Sigmoid colon (tissue), 7 donors: Measurements from ENCODE around the gene CNBP. TPM values are rescaled to one million over a fixed set of nuclear protein-coding genes. Genes with fewer than 3 reads are reported as not detected.
"Not testable (repeated sequence)": the region's sequence is repeated elsewhere in the genome, so short reads cannot be mapped to it uniquely, and the experiment has no call there.

Source experiments
- DNase-seq: peaks from one replicate; pipeline ENCODE4 v3.0.0-alpha.2; 2019
- H3K27ac ChIP-seq, 4 donors: fragments of 200-600 bp; sonication (generic); one replicate each; pipeline ENCODE4 v1.5.1; 2016 to 2019; ENCODE audit warnings: mild to moderate bottlenecking in 1 of 4
- H3K27me3 ChIP-seq, 3 donors: fragments of 200-600 bp; sonication (generic); one replicate each; pipeline ENCODE4 v1.5.1; 2019; ENCODE audit warnings: mild to moderate bottlenecking in 1 of 3
- H3K36me3 ChIP-seq, 4 donors: fragments of 200-600 bp; sonication (generic); one replicate each; pipeline ENCODE4 v1.5.1; 2016 to 2019
- H3K4me1 ChIP-seq, 4 donors: fragments of 200-600 bp; sonication (generic); one replicate each; pipeline ENCODE4 v1.5.1; 2017 to 2019
- H3K4me3 ChIP-seq, 4 donors: fragments of 200-600 bp; sonication (generic); one replicate each; pipeline ENCODE4 v1.5.1; 2017 to 2019; ENCODE audit warnings: mild to moderate bottlenecking in 2 of 4, moderate library complexity in 1 of 4
- H3K9me3 ChIP-seq, 4 donors: fragments of 200-600 bp in 3 of 4; sonication (generic) in 3 of 4; one replicate each; pipeline versions ENCODE4 v1.5.1 to v1.6.1; 2013 to 2019
- EP300 ChIP-seq, 4 donors: sonication (generic); formaldehyde crosslinking; IDR thresholded peaks; one replicate each; pipeline ENCODE4 v1.6.1; 2017; ENCODE audit warnings: antibody characterized with exemption in 4 of 4
- POLR2A ChIP-seq, 2 donors: fragments of 450-650 bp; IDR thresholded peaks; one replicate each; pipeline ENCODE4 v1.6.1; 2016; ENCODE audit warnings: antibody characterized with exemption in 2 of 2, mild to moderate bottlenecking in 2 of 2, moderate library complexity in 2 of 2
- POLR2AphosphoS5 ChIP-seq, 4 donors: sonication (generic); formaldehyde crosslinking; IDR thresholded peaks; one replicate each; pipeline ENCODE4 v1.6.1; 2017; ENCODE audit warnings: antibody characterized with exemption in 4 of 4
- WGBS, 2 donors: extraction: QIAGEN DNeasy Blood & Tissue Kit; methylation state at CpG; one replicate each; pipeline ENCODE4 v1.1.7; 2013; 5-methylcytosine and 5-hydroxymethylcytosine counted together
- intact Hi-C: fragments of 100-400 bp; cut with DNase I; formaldehyde crosslinking; loops from one replicate; pipeline ENCODE4 v1.15.1; 2023
- polyA plus RNA-seq, 3 donors: library from polyadenylated mRNA; stranded (reverse); fragments of 200-250 nt; gene quantifications; one replicate each; pipeline ENCODE4 v1.2.3, GENCODE V29; 2013
- total RNA-seq, 4 donors: library from RNA; depleted of rRNA; stranded (reverse); fragments of >200 nt; gene quantifications; one replicate each; pipeline ENCODE4 v1.1.0, GENCODE V29; 2016
- TF ChIP-seq, protein P1 (sequence below), 4 experiments: fragments of 450-650 bp in 3 of 4; fragments of 200-600 bp in 1 of 4; IDR thresholded peaks; one replicate each; pipeline ENCODE4 v1.5.1; 2016 to 2019; ENCODE audit warnings: antibody characterized with exemption in 4 of 4, mild to moderate bottlenecking in 3 of 4, moderate library complexity in 2 of 4
- donor health status: healthy with polysubstance abuse.
- donor health status: Bipolar disorder and iron deficiency.
- donor health status: healthy.

CNBP gene
- total and polyA plus RNA-seq, 7 donors = 251 to 687 (median 398) TPM

DNA sequence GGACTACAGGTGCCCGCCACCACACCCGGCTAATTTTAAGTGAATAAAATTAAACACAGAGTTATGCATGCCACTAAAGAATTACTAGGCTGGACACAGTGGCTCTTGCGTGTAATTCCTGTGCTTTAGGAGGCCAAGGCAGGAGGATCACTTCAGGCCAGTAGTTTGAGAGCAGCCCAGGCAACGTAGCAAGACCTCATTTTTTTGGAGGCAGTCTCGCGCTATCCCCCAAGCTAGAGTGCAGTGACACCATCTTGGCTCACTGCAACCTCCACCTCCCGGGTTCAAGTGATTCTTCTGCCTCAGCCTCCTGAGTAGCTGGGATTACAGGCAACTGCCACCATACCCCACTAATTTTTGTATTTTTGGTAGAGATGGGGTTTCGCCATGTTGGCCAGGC lies 18.1 kb downstream of the CNBP start:
- H3K9me3 ChIP-seq, intact Hi-C loops, H3K4me3 ChIP-seq, H3K27ac ChIP-seq, DNase-seq, H3K27me3 ChIP-seq: not testable (repeated sequence)
- 95 to 97% methylated on average over 8 of the region's 8 CpGs for WGBS, 2 donors
- H3K36me3 ChIP-seq = peaks cover 20 to 62% (median 33%) of the 10 kb centered on the region in 4 donors
- peak in 1 of 4 donors; percentile 8 for TF ChIP-seq POLR2AphosphoS5 (IDR thresholded peaks at IDR 0.05)
- H3K4me1 ChIP-seq = peaks cover 0 to 16% (median 12%) of the 10 kb centered on the region in 4 donors

DNA sequence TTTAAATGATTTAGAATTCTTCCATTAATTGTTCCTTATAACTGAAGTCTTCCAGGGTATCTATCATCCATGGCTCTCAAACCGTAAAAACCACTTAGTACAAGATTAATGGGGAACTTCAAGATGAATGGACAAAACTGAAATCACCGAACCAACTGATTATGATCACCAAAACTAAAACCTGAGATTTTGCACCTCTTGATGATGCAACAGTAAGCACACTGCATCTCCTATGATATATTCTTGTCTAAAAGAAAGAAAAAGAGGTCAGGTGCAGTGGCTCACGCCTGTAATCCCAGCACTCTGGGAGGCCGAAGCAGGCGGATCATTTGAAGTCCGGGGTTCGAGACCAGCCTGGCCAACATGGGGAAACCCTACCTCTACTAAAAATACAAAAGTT lies 19.2 kb downstream of the CNBP start:
- H3K36me3 ChIP-seq = peaks cover 11 to 51% (median 23%) of the 10 kb centered on the region in 4 donors
- H3K27me3 ChIP-seq = no peaks in the 10 kb centered on the region
- no peak for DNase-seq
- TF ChIP-seq, protein P1, sequence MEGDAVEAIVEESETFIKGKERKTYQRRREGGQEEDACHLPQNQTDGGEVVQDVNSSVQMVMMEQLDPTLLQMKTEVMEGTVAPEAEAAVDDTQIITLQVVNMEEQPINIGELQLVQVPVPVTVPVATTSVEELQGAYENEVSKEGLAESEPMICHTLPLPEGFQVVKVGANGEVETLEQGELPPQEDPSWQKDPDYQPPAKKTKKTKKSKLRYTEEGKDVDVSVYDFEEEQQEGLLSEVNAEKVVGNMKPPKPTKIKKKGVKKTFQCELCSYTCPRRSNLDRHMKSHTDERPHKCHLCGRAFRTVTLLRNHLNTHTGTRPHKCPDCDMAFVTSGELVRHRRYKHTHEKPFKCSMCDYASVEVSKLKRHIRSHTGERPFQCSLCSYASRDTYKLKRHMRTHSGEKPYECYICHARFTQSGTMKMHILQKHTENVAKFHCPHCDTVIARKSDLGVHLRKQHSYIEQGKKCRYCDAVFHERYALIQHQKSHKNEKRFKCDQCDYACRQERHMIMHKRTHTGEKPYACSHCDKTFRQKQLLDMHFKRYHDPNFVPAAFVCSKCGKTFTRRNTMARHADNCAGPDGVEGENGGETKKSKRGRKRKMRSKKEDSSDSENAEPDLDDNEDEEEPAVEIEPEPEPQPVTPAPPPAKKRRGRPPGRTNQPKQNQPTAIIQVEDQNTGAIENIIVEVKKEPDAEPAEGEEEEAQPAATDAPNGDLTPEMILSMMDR (IDR thresholded peaks at IDR 0.05) = no peak
- no peak for TF ChIP-seq POLR2AphosphoS5 (IDR thresholded peaks at IDR 0.05)
- no peak for TF ChIP-seq POLR2A (IDR thresholded peaks at IDR 0.05)
- no peak for TF ChIP-seq EP300 (IDR thresholded peaks at IDR 0.05)
- H3K4me1 ChIP-seq = peaks cover 0 to 24% (median 18%) of the 10 kb centered on the region in 4 donors
- H3K4me3 ChIP-seq = no peak overlapping the region
- 87 to 92% methylated on average over 7 of the region's 7 CpGs for WGBS, 2 donors
- no peaks in the 10 kb centered on the region for H3K9me3 ChIP-seq
- intact Hi-C loops = no loop called here
- H3K27ac ChIP-seq = no peak overlapping the region

DNA sequence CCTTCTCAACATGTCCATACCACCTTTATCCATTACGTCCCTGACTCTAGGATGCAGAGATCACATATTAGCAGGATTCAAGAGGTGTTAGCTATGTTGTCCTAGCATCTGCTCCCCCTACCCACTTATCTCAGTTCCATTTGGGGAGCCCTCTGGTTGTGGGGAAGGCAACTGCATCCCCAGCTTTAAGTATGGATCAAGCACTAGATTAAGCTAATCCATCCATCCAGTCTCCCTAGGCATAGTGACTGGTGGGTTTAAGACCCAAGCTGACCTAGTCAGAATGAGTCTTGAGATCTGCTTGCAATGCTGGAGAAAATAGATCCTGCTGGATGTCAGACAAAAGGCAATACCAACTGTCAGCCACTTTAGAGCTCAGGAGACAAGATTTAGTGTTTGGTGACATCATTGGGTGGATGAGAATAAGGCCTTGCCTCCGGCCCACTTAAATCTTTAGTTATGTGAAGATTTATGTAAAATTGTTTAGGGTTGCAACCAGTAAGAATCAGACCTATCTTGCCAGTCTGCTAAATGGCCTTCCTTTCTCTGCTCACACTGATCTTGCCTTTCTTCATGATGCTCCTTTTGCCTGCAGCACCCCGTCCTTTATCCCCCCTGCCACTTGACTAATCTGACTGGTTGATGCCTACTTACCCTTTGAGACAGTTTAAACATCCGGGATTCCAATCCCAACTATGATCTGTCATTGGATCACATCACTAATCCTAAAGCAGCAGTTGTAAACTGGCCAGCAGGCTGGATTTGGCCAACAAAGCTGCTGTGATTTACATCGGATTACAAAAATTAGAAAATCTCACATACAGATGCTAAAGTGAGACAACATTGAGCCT lies 20.7 kb downstream of the CNBP start:
- H3K4me1 ChIP-seq = peaks cover 0 to 29% (median 23%) of the 10 kb centered on the region in 4 donors
- DNase-seq = no peak
- intact Hi-C loops = no loop called here
- H3K4me3 ChIP-seq = no peak overlapping the region
- TF ChIP-seq EP300 (IDR thresholded peaks at IDR 0.05) = no peak
- TF ChIP-seq POLR2AphosphoS5 (IDR thresholded peaks at IDR 0.05) = peak in 2 of 4 donors; percentile 42 to 44
- TF ChIP-seq, protein P1 (IDR thresholded peaks at IDR 0.05) = no peak
- peak in 1 of 2 donors; percentile 9 for TF ChIP-seq POLR2A (IDR thresholded peaks at IDR 0.05)
- H3K27ac ChIP-seq = peak overlapping the region in 3 of 4 donors; percentile 2 to 93 (median 92)
- peaks cover 11 to 44% (median 27%) of the 10 kb centered on the region in 4 donors for H3K36me3 ChIP-seq
- no peaks in the 10 kb centered on the region for H3K27me3 ChIP-seq
- no peaks in the 10 kb centered on the region for H3K9me3 ChIP-seq
- 53 to 74% methylated on average over 5 of the region's 5 CpGs for WGBS, 2 donors

DNA sequence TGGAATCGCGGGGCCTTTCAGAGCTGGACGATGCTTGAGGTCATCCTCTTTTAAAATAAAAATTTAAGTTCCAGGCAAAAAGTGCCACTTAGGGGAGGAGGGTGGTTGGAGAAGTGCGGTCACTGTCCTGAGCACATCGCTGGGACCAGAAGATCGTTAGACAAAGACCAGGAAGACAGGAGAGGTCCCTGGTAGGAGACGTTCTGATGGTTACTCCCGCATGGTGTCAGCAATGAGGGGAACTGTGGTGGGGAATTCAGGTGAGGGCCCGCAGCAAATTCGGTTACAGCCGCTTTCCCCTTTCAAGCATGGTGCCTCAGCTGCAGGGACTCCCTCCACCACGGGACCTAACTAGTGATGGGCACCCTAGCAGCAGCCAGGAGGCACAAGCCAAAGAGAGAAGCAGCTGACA lies 21.8 kb downstream of the CNBP start:
- peak in 1 of 4 donors; percentile 8 for TF ChIP-seq POLR2AphosphoS5 (IDR thresholded peaks at IDR 0.05)
- TF ChIP-seq POLR2A (IDR thresholded peaks at IDR 0.05) = no peak
- H3K4me1 ChIP-seq = peaks cover 0 to 29% (median 23%) of the 10 kb centered on the region in 4 donors
- no peak for DNase-seq
- WGBS, 2 donors = 1 to 2% methylated on average over 12 of the region's 12 CpGs
- H3K27ac ChIP-seq = peak overlapping the region; percentile 92 to 94 (median 94)
- no peaks in the 10 kb centered on the region for H3K27me3 ChIP-seq
- H3K36me3 ChIP-seq = peaks cover under 1 to 44% (median 18%) of the 10 kb centered on the region in 4 donors
- H3K4me3 ChIP-seq = peak overlapping the region; percentile 78 to 86 (median 82)
- no peaks in the 10 kb centered on the region for H3K9me3 ChIP-seq
- intact Hi-C loops = loop anchor here (1.0 kb wide), 2 partner anchors 21 to 83 kb away; partner anchors contain the start of gene CNBP

DNA sequence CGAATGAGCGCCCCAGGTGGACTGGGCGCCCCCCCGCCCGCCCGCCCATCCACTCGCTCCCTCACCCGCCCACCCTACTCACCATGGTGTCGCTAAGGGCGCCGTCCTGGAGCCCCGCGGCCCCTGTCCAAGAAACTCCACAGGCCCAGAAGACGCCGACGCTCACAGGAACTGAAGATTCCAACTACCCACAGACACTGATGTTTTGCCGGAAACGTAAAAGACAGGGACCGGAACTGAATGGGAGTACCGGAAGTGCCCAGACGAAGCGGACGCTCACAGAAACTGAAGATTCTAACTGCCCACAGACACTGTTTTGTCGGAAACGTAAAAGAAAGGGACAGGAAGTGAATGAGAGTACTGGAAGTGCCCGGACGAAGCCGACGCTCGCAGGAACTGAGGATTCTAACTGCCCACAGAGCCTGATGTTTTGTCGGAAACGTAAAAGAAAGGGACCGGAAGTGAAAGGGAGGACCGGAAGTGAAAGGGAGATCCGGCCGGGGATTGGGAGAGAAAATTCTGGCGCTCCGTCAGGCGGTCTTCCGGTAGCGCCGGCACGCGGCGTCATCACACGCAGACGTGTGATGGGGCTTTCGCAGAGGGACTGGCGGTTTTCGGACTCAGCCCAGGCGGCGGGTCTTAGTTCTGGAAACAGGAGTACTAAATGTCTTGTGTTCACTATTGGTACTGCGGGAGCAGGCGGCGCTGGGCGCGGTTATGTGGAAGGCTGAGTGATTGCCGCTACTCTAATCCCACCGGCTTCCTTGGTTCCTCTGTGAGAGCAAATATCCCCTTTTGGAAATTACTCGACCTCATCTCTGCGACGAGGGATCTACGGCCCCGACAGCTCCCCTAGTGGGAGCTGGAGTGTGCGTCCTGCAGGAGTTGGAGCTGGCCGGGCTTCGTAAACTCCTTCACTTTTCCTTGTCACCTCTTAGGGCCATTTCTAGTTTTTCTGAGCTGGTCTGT lies 22.5 kb downstream of the CNBP start, which contains the start of gene ISY1:
Gene ISY1 (minus strand): TSS at position 173 of the 969 bp plus-strand sequence. CDS start 88 bp downstream, at position 85.
- peak; percentile 94 for DNase-seq
- peak within 1 kb of the TSS; percentile 92 to 94 (median 94) for H3K27ac ChIP-seq
- TF ChIP-seq EP300 (IDR thresholded peaks at IDR 0.05) (peak in 1 of 4 donors; percentile 16), POLR2AphosphoS5 (IDR thresholded peaks at IDR 0.05) (peak; percentile 89 to 95 (median 92)), POLR2A (IDR thresholded peaks at IDR 0.05) (peak; percentile 80 to 83)
- TF ChIP-seq, protein P1 (IDR thresholded peaks at IDR 0.05) = peak; percentile 44 to 78 (median 53)

More for the DNA sequence above, 22.5 kb downstream of the CNBP start, which contains the start of gene ISY1:
- Histone ChIP-seq H3K4me3 (peak within 1 kb of the TSS; percentile 78 to 86 (median 82)), H3K4me1 (peaks cover 0 to 29% (median 23%) of the 10 kb centered on the region in 4 donors), H3K9me3 (no peaks in the 10 kb centered on the region), H3K36me3 (peaks cover 0 to 44% (median 15%) of the 10 kb centered on the region in 4 donors), H3K27me3 (no peaks in the 10 kb centered on the region)
- intact Hi-C loops = loop anchor here (1.0 kb wide), 2 partner anchors 22 to 84 kb away; partner anchors contain the start of gene CNBP
- WGBS, 2 donors = 0% methylated on average over 67 of the region's 67 CpGs
